Lung (tissue), 12 donors: Measurements from ENCODE around the gene SLC6A15. TPM values are rescaled to one million over a fixed set of nuclear protein-coding genes. Genes with fewer than 3 reads are reported as not detected.

Source experiments
- ATAC-seq: fragments of 200-7000 bp; cut with Tn5 transposase; one replicate; pipeline ENCODE4 v1.9.1; 2020; ENCODE audit warnings: moderate number of reproducible peaks; ENCODE audit not compliant: insufficient read depth, low FRiP score
- DNase-seq, 3 donors: peaks; one replicate each; pipeline ENCODE4 v3.0.0-alpha.2; 2013 to 2017
- H3K27ac ChIP-seq, 2 donors: one replicate each; pipeline ENCODE4 v1.5.1; 2013; ENCODE audit warnings: mild to moderate bottlenecking in 2 of 2, moderate library complexity in 2 of 2, control low read depth in 1 of 2, inconsistent platforms in 1 of 2, low read depth in 1 of 2, low read length in 1 of 2
- H3K27me3 ChIP-seq, 3 donors: one replicate each; pipeline ENCODE4 v1.5.1; 2013; ENCODE audit warnings: low read length in 2 of 3; ENCODE audit not compliant: control insufficient read depth in 3 of 3, insufficient read depth in 3 of 3
- H3K36me3 ChIP-seq, 4 donors: one replicate each; pipeline ENCODE4 v1.5.1; 2013; ENCODE audit warnings: low read length in 4 of 4, mild to moderate bottlenecking in 1 of 4, moderate library complexity in 1 of 4; ENCODE audit not compliant: control insufficient read depth in 4 of 4, insufficient read depth in 4 of 4
- H3K4me1 ChIP-seq, 5 donors: one replicate each; pipeline ENCODE4 v1.5.1; 2013; ENCODE audit warnings: low read length in 5 of 5, mild to moderate bottlenecking in 2 of 5, moderate library complexity in 1 of 5; ENCODE audit not compliant: control insufficient read depth in 5 of 5, insufficient read depth in 5 of 5
- H3K4me3 ChIP-seq: one replicate; pipeline ENCODE4 v1.5.1; 2013; ENCODE audit warnings: mild to moderate bottlenecking, control low read depth, moderate library complexity
- H3K9ac ChIP-seq, 2 donors: one replicate each; pipeline ENCODE4 v1.5.1; 2013; ENCODE audit warnings: low read length in 2 of 2, control low read depth in 1 of 2; ENCODE audit not compliant: insufficient read depth in 1 of 2
- H3K9me3 ChIP-seq, 4 donors: one replicate each; pipeline ENCODE4 v1.5.1; 2013; ENCODE audit warnings: low read length in 3 of 4, mild to moderate bottlenecking in 1 of 4, moderate library complexity in 1 of 4; ENCODE audit not compliant: control insufficient read depth in 4 of 4, insufficient read depth in 3 of 4
- CTCF ChIP-seq: IDR thresholded peaks from 2 replicates; pipeline ENCODE4 v1.5.1; 2012; ENCODE audit warnings: mild to moderate bottlenecking; ENCODE audit errors: control extremely low read depth, extremely low read depth
- WGBS, 2 donors: extraction: QIAGEN DNeasy Blood & Tissue Kit; methylation state at CpG; one replicate each; pipeline ENCODE4 v1.1.7; 2013; 5-methylcytosine and 5-hydroxymethylcytosine counted together
- polyA plus RNA-seq, 2 donors: library from polyadenylated mRNA; stranded (reverse); fragments of 200-250 nt; gene quantifications; one replicate each; pipeline ENCODE4 v1.2.1, GENCODE V29; 2013
- total RNA-seq, 2 donors: library from RNA; depleted of rRNA in 1 of 2; stranded (reverse); fragments of >200 nt in 1 of 2; gene quantifications; one replicate each; pipeline ENCODE4 v1.2.1, GENCODE V29; 2014 to 2021
- donor health status: control.
- donor health status: control.
- donor health status: Bipolar disorder and iron deficiency.
- donor health status: healthy.
- donor health status: DM: yes; HTN: yes; CAD: no.

SLC6A15 gene
- total and polyA plus RNA-seq, 4 donors = 0.02 to 0.34 (median 0.11) TPM; not detected in 1

GRCh38 chr12:84919271-84919670 lies 6.7 kb upstream of the SLC6A15 start:
- no peak for TF ChIP-seq CTCF
- Histone ChIP-seq H3K9me3 (no peaks in the 10 kb centered on the region), H3K4me3 (no peak overlapping the region), H3K27ac (no peak overlapping the region), H3K27me3 (peaks cover 0 to 25% (median 7%) of the 10 kb centered on the region in 3 donors), H3K36me3 (no peaks in the 10 kb centered on the region), H3K4me1 (no peaks in the 10 kb centered on the region), H3K9ac (no peak overlapping the region)
- WGBS, 2 donors = 72 to 78% methylated on average over 1 of the region's 1 CpG
- no peak for ATAC-seq
- DNase-seq = no peak

GRCh38 chr12:84913129-84913515 lies 523 bp upstream of the SLC6A15 start:
- DNase-seq (peak in 2 of 3 donors; percentile 21 to 33), ATAC-seq (no peak)
- Histone ChIP-seq H3K9ac (no peak overlapping the region), H3K9me3 (peaks cover 0 to 7% (median 0%) of the 10 kb centered on the region in 4 donors), H3K36me3 (no peaks in the 10 kb centered on the region), H3K4me1 (peaks cover 0 to 21% (median 3%) of the 10 kb centered on the region in 5 donors), H3K4me3 (no peak overlapping the region), H3K27me3 (peaks cover 0 to 68% (median 47%) of the 10 kb centered on the region in 3 donors), H3K27ac (no peak overlapping the region)
- WGBS, 2 donors = 11 to 22% methylated on average over 9 of the region's 9 CpGs
- TF ChIP-seq CTCF = no peak

- H3K27ac ChIP-seq = no peak overlapping the region
- no peak for ATAC-seq
- no peak for TF ChIP-seq CTCF
- H3K9ac ChIP-seq = peak overlapping the region in 1 of 2 donors; percentile 29
- H3K4me1 ChIP-seq = peaks cover 0 to 21% (median 3%) of the 10 kb centered on the region in 5 donors
- 1 to 2% methylated on average over 48 of the region's 48 CpGs for WGBS, 2 donors
- DNase-seq = peak; percentile 77 to 81 (median 79)
- no peaks in the 10 kb centered on the region for H3K36me3 ChIP-seq
- H3K9me3 ChIP-seq = peaks cover 0 to 7% (median 0%) of the 10 kb centered on the region in 4 donors
- peaks cover 0 to 68% (median 47%) of the 10 kb centered on the region in 3 donors for H3K27me3 ChIP-seq
- peak overlapping the region; percentile 25 for H3K4me3 ChIP-seq
These were observed 1.1 kb downstream of the SLC6A15 start for GRCh38 chr12:84911271-84912197.
